GM18858 (cell line): ENCODE measurements around the gene NEGR1.

ENCODE experiments used
- ATAC-seq: cut with Tn5 transposase; IDR thresholded peaks from one replicate; pipeline ENCODE4 v1.9.1; 2021; ENCODE audit not compliant: unreplicated experiment

The NEGR1 gene

DNA sequence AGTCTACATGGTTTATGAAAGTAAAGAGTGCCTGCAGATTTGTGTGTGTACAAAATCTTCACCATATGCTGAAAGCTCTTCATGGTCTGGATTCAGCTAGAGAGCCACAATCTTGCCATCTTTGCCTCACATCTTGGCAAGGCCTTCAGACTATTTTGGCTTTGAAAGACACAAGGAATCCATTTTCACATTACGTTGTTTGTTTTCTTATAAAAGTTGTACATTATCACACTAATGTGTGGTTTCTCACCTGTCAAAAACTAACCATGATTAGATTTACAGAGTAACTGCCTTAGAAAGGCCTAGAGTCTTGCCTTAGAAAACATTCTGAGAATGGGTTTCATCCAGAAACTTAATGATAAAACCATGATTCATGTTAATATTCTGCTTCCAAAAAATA lies 494.6 kb downstream of the NEGR1 start:
- ATAC-seq: no peak

DNA sequence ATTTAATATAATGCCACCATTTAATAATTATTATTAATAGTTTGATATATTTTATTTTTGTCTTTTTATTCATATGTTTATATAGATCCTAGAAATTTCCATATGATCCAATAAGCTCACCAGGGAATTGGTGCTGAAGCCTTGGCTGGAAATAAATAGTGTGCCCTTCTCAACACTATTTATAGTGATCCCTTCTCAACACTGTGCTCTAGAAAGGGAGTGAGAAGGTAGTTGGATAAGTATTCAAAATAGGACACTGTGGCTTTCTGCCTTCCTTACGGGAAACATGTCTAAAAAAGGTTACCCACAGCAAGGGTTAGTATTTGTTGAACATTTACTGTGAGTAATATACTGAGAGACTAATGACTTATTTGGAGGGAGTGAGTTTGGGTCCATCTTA lies 496.1 kb downstream of the NEGR1 start:
- no peak for ATAC-seq

DNA sequence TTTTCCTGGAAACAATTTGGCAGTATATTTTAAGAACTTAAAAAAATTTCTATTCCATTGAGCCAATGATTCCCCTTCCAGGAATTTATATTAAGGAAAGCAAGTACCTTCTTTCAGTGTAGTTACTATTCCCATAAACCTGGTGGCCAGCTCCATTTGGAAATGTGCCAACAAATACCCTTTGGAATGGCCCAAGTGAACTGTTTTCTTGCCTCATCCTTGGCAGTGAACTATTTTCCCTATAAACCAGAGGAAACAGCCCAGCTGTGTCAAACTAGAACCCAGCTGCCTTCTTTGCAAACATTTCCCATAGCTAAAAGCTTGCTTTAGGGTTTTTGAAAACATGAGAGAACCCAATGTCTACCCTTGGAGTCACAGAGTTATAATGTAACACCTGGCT lies 496.9 kb downstream of the NEGR1 start:
- ATAC-seq: no peak

DNA sequence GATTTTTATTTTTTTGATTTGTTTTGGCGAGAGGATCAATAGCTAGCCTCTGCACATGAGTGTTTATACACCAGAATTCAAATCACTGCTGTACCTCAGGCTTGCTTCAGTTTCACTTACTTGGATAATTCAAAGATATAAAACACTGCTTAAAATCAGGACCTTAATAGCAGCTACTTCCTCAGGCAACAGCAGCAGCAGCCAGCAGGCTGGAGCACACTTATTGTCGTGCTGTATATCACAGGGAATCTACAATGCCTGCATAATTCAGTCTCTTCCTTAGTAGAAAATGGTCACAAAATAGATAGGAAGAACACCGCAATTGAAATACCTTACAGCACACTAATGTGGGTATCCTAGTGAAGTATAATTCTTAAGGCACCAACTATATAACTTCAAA lies 497.3 kb downstream of the NEGR1 start:
- ATAC-seq: no peak

DNA sequence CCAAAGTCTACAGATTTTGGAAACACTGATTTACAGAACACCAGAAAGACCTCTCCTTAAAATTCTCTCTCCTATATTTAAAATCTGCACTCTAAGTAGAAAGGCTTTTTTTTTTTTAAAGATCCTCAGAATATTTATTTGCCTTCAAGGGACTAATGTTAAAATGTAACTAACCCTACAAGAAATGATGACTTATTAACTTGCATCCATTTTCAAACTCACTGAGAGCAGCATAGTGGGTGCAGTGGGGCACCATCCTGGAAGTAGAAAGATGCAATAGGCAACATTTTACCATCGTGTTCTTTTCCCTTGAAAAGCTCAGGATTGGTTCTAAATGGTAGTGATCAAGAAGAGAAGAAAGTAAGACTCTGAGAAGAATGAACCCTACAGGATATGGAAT lies 498.1 kb downstream of the NEGR1 start:
- no peak for ATAC-seq

DNA sequence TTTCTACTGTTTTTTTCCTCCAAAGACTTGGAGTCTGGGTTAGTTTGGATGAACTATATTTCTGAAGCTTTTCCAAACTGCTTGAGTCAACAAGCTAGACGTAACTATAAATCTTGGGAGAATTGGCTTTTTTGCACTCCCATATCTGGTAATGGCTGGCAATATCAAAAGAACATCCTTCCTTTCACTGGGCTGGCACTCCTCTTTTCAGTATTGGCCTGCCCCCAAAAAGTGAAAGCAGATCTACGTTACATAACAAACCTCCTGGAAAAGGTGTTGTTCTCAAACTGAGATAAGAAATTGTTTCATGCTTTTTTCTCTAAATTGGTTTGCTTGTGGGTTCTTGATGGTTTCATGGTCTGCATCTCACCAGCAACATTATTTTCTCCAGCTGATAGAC lies 499.3 kb downstream of the NEGR1 start:
- no peak for ATAC-seq

DNA sequence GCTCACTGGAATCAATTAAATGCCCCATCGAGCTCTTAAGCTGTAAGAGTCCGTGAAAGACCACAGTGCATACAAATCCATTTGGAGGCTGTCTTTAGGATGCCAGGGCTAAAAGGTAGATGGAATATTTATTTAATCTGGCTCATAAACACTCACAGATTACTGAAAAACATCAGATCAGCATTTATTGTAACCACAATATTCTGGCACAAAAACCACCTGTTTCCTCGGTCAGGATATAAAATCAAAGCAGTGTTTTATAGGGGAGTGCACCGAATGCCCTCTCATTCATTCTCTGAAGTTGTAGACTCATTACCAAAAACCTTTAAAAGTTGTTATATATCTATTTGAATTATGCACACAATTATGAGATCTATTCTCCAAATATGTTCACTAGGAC lies 500.9 kb downstream of the NEGR1 start:
- ATAC-seq: no peak

DNA sequence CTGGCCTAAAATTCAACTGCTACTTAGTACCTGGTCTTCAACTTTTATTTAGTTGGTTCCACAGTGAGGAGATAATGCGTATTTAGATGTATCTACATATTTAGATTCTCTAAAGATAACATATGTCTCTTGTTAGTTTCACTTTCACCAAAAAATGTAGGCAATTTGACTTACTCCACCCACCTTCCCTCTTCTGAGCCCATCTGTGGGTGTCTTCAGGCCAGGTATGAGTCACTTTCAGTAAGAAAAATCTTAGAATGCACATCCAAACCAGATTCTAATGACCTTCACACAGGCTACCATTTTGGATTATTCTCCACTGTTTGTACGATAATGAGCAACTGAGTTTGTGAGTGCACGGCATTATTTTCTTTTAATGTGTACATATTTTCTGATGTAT lies 501.7 kb downstream of the NEGR1 start:
- peak; percentile 94 for ATAC-seq

DNA sequence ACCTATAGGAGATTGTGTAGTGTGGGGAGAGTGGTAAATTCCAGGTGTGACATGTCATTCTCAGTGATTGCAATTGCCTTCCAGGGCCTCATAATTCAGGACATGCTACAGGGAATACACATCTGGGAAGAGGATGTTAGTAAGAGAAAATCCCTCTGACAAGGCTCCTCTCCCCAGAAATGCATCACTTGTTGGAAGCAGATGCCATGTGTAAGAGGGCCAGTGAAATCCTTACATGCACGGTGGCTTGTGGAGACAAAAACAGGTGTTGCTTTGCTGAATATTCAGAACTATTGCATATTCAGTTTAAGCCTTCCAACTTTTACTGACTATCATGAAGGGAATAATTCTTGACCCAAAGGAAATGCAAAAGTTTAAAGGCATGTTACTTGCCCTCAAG lies 503.4 kb downstream of the NEGR1 start:
- no peak for ATAC-seq

DNA sequence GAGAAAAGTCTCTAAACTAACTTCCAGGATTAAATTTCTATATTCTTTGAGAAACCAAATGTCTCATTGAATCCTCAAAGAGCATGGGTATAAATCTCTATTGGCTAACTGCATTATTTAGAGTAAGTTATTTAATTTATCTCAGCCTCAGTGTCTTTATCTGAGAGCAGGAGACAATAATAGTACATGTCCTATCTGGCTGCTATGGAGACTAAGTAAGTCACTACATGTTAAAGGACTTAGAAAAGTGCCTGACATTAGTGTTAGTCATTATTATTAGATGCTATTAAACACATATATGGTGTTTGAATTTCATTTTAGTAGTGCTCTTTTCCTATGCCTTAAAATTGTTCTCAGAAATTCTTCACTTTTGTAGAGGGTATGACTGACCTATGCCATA lies 505.2 kb downstream of the NEGR1 start:
- no peak for ATAC-seq

DNA sequence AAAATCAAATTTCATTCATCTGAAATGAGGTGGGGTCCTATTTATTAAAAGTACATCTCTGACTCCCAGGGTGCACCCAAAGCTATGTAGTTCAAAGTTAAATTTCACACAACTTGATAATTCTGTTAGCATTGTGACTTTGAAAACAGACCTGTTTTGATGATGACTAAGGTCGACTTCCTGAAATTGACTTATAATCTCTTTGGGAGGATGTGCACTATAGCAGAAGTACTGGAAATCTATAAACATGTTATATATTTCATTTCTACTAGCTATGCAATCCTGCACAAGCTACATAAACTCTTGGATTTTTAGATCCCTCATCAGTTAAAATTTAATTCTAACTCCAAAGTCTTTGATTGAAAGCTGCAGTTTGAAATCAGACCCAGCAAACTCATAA lies 507.6 kb downstream of the NEGR1 start:
- ATAC-seq: no peak

DNA sequence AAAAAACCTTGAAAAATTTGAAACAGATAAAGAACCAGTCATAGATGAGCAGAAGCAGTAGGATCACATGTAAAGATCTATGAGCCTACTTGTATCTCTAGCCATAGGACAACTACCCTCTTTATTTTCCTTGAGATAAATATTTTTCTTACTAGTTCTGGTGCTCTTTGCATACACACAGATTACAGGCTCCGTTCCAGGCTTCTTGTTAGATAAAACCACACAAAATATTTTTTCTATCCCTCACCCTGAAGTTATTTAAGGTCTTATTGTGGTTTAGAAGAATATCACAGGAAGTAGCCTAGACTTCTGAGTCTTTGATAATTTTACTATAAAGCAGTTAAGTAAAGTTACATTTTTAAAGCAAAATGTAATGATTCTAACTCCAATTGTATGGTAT lies 512.2 kb downstream of the NEGR1 start:
- ATAC-seq: no peak

DNA sequence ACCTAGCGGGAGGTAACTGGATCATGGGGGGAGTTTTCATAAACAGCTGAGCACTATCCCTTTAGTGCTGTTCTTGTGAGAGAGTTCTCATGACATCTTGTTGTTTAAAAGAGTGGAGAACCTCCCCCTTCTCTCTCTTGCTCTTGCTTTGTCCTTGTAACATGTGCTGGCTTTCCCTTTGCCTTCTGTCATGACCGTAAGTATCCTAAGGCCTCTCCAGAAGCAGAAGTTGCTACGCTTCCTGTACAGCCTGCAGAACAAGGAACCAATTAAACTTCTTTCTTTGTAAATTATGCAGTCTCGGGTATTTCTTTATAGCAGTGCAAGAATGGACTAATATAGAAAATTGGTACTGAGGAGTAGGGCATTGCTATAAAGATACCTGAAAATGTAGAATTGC lies 515.6 kb downstream of the NEGR1 start:
- ATAC-seq: no peak

DNA sequence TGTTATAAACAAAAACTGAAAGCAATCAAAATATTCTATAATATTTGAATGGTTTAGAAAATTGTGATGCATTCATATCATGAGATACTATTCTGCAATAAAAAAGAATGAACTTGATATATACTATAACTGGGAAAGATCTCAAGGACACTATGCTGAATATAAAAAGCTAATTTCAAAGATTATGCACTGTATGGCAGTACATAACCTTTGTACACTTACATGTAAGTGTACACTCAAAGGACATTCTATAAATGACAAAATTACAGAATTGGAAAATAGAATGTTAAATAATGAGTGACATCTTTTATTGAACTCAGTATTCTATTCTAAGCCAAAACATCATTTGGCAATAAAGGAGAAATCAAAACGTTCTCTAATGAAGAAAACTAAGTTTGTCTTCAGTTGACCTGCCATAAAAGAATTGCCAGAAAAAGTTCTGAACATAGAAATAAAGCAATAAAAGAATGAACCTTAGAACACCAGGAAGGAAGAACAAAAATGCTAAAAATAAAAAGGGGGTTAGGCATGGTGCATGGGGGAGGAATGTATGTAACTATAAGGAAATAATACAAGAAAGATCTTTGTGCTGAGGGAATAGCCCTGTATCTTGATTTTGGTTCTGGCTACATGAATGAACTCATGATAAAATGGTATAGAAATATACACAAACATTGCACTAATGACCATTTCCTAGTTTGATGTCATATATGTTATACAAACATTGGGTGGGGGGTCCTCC lies 519.7 kb downstream of the NEGR1 start:
- no peak for ATAC-seq

DNA sequence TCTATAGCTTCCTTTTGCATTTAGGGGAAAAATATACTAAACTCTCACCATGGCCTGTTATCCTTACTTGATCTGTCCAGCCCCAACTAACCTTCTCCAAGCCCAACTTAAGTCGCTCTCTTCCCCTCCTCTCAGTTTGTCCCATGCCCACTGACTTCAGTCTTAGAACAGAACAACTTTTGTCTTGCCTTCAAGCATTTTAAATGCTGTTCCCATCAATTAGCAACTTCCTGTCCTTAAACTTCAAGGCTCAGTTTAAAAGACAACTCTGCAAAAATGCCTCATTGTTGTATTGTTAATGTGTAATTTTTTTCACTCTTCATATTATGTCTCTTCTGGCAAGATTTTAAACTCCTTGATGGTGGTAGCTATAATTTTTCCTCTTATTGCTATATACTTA lies 526.9 kb downstream of the NEGR1 start:
- ATAC-seq: no peak

DNA sequence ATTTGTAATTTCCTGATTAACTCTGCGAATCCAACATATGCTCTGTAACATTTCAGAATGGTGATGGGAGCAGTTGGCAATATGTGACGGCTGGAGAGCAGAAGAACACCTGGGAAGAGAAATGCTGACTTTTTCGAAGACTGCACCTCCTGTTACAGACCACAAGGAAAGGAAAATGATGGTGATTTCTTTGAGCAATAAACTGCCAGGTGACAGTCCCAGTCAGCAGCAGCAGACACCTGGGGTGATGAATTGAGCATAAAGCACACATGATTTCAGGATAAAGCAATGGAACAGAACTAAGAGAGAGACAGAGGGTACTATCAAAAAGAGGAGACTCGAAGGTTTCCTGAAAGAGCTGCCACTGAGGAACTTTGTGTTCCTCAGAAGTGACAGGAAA lies 528.6 kb downstream of the NEGR1 start:
- ATAC-seq: no peak

DNA sequence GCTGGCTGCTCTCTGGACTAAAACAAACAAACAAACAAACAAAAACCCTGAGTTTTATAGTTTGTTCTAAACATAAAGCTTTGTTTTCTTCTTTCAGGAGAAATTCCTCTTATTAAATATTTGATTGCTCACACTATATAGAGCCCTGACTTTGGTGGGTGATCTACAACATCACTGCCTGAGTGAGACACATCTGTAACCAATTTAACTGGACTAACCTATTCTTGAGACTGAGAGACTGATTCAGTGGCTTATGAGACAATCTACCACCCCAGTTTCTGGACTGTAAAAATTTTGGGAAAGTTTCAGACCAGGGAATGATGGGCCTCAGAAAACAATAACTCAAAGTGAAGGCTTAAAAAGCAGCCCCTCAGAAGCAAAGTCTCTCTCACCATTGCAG lies 537.0 kb downstream of the NEGR1 start:
- ATAC-seq: no peak

DNA sequence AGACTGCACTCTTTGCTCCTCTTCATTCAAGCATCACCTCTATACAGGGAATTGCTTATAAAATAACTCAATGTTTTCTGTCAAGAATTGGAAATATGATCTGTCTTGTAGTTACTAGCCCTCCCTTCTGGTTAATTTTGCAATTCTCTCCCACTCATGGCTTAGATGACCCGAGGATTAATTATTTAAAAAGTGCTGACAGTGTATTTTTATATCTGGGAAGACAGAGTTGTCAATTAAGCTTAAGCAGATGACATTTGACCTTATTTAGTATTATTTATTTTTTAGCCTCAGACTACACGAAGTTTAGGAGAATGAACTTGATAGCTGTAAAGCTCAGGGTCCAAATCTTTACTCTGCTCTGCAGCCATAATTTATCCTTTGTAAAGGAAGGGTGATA lies 538.5 kb downstream of the NEGR1 start:
- ATAC-seq: no peak

DNA sequence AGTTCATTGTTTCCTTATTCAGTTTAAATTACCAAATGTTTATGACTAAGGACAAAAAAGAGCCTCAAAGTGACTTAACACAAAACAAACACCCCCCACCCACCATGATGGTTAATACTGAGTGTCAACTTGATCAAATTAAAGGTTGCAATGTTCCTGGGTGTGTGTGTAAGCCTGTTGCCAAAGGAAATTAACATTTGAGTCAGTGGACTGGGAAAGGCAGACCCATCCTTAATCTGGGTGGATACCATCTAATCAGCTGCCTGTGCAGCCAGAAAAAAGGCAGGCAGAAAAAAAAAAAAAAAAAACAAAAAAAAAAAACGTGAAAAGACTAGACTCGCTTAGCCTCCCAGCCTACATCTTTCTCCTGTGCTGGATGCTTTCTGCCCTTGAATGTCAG lies 543.4 kb downstream of the NEGR1 start:
- no peak for ATAC-seq

DNA sequence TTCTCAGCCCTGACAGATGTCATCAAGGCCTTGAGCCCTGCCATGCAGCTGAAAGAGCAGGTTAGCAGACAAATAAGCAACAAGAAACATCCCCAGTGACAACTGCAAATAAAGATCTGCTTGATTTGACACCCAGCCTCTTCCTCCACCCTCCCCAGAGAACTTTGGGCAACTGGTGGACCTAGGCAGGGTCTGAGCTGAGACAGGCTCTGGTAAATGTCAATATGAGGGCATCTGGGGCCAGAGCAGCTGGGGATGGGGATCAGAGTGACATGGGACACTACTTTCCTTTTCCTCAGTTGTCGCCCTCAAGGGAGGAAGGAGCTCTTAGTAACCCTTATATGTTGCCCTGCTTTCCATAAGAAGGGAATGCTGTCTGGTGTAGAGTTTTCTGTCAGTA lies 544.1 kb downstream of the NEGR1 start:
- no peak for ATAC-seq

DNA sequence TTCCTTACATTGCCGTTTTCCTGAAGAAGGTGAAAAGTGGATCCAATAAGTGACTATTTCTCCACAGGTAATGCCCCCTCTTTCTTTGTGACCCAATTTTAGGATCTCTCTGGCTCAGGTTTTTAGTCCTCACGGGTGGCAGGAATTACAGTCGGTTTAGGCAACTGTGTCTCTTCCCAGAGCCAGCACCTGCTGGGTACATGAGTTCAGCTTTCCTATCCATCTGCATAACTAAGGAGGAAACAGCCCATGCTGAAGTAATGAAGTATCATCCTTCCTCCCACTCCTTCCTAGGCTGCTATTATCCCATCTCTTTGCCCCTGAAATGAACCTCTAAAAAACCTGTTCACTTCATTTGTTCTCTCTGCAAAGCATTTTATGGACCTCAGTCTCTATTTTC lies 544.6 kb downstream of the NEGR1 start:
- no peak for ATAC-seq

DNA sequence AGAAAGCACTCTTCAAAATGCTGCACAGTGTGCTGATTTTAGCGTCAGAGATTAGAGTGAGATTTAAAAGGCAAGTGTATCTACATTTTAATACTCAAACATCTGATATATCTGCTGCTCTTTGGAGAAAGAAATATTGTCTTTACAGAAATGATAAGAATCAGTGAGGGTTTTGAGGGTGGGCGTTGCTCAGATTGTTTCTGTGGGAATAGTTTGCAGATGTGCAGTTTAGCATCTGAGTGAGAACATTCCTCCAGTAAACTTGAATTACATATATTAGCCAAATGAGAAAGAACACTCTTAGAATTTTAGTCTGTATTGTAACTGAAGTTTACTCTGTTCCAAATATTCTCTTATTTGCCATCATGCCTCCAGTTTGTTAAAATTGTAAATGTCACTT lies 549.2 kb downstream of the NEGR1 start:
- no peak for ATAC-seq

DNA sequence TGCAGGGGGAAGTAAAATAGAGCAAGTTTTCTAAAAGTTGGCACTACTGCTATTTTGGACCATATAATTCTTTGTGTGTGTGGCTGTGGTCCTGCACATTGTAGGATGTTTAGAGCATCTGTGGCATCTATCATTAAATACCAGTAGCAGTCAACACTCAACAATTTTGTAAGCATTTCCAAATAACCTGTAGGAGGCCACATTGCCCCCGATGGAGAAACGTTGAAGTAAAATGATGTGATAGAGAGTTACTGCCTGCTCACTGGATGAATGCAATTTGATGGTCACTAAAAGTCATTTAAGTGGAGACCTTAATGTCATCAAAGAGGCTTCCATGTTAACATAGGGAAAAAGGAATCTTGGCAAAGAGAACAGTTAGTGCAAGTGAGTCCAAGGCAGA lies 560.8 kb downstream of the NEGR1 start:
- no peak for ATAC-seq

DNA sequence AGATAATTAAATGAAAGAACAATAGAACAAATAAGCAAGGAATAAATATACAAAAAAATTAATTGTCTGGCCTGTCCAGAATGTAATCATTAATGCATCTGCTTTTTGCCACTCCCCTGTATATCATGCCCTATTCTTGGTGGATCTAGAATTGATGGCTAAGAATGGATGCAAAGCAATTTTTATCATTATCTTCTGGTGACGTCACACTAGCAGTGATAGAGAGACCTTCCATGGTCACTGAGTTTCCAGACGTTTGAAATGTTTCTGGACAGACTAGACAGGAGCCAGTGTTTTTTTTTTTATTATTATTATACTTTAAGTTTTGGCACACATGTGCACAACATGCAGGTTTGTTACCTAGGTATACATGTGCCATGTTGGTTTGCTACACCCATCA lies 563.0 kb downstream of the NEGR1 start:
- ATAC-seq: no peak
